ENCODE data around the gene ARAF.

The ARAF gene

DNA sequence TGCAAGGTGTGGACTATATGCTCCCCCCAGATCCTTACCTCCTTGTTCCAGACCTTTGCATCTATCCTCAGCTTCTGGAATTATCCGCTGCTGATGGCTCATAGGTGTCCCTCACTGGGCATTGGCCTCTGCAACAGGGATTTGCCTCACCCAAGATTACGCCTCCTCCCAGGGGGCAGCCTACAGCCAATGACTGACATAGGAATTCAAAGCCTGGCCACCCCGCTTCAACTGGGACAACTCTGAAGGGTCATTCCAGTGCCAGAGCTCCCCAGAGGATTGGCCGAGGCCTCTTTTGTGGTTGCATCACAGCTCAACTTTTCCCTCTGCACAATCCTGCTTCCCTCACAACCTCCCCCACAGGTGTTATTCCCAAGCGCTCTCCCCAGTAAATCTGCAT lies 53.6 kb downstream of the ARAF start:
- no peaks in the 10 kb centered on the region for H3K36me3 ChIP-seq (ENCODE audit: control insufficient read depth, insufficient read depth, low read length)
- no peak overlapping the region for H3K4me3 ChIP-seq (ENCODE audit: low read depth, low read length)
- peaks cover 3% of the 10 kb centered on the region for H3K27me3 ChIP-seq (ENCODE audit: control insufficient read depth, insufficient read depth, low read length)
- no peaks in the 10 kb centered on the region for H3K4me1 ChIP-seq (ENCODE audit: control insufficient read depth, insufficient read depth, low read length)
- no peak overlapping the region for H3K9ac ChIP-seq (ENCODE audit: low read depth, low read length)
- H3K9me3 ChIP-seq (ENCODE audit: control insufficient read depth, insufficient read depth, low read length): peaks cover 2% of the 10 kb centered on the region

DNA sequence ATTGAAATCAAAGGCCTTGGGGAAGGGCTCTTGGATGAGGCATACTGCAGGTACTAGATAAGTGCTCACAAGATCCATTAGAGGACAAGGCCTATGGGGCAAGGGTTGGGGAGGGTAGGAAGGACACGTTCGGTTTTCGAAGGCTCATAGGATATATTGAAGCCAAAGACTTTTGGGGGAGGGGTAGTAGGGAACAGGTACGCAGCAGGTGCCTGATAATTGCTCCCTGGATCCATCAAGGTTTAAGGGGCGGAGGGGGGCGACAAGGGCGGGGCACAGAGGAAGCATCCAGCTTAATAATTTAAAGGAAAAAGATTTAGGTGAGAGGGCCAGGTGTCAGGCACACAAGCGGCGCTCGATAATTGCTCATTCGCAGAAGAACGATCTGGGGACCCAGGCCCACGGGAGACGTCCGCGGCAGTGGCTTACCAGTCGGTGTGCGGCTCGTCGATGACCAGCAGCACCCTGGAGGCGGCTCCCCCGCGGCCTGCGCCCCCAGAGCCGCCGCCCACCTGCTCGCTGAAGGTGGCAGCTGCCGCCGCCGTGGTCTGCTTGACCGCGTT lies 58.0 kb downstream of the ARAF start:
- Histone ChIP-seq H3K27me3 (ENCODE audit: control insufficient read depth, insufficient read depth, low read length) (peaks cover 10% of the 10 kb centered on the region), H3K36me3 (ENCODE audit: control insufficient read depth, insufficient read depth, low read length) (no peaks in the 10 kb centered on the region), H3K4me1 (ENCODE audit: control insufficient read depth, insufficient read depth, low read length) (no peaks in the 10 kb centered on the region), H3K9me3 (ENCODE audit: control insufficient read depth, insufficient read depth, low read length) (peaks cover 2% of the 10 kb centered on the region), H3K4me3 (ENCODE audit: low read depth, low read length) (peak overlapping the region; percentile 46), H3K9ac (ENCODE audit: low read depth, low read length) (no peak overlapping the region)

DNA sequence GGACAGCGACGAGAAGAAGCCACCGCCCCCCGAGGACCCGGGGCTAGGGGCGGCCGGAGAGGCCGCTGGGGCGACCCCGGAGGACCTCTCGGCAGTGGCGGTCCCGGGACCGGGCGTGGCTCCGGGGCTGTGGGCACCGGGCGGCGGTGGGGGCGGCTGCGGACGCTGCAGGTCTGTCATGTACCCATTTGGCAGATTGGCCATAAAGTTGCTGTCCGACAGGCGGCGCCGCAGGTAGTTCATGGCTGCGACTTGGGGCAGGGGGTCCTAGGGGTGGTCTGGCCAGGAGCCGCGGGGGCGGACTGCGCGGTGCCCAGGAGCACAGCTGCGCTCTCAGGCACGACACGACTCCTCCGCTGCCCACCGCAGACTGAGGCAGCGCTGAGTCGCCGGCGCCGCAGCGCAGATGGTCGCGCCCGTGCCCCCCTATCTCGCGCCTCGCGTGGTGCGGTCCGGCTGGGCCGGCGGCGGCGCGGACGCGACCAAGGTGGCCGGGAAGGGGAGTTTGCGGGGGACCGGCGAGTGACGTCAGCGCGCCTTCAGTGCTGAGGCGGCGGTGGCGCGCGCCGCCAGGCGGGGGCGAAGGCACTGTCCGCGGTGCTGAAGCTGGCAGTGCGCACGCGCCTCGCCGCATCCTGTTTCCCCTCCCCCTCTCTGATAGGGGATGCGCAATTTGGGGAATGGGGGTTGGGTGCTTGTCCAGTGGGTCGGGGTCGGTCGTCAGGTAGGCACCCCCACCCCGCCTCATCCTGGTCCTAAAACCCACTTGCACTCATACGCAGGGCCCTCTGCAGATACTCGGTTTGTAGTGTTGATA lies 58.7 kb downstream of the ARAF start, which contains the start of gene SYN1:
Gene SYN1, minus strand, starts transcription at position 372 of the 817 bp plus-strand sequence. Its CDS starts 129 bp downstream, at position 243.
- Histone ChIP-seq H3K27me3 (ENCODE audit: control insufficient read depth, insufficient read depth, low read length) (peaks cover 10% of the 10 kb centered on the region), H3K4me1 (ENCODE audit: control insufficient read depth, insufficient read depth, low read length) (no peaks in the 10 kb centered on the region), H3K4me3 (ENCODE audit: low read depth, low read length) (peak within 1 kb of the TSS; percentile 49), H3K9ac (ENCODE audit: low read depth, low read length) (no peak within 1 kb of the TSS), H3K36me3 (ENCODE audit: control insufficient read depth, insufficient read depth, low read length) (no peaks in the 10 kb centered on the region), H3K9me3 (ENCODE audit: control insufficient read depth, insufficient read depth, low read length) (peaks cover 2% of the 10 kb centered on the region)

DNA sequence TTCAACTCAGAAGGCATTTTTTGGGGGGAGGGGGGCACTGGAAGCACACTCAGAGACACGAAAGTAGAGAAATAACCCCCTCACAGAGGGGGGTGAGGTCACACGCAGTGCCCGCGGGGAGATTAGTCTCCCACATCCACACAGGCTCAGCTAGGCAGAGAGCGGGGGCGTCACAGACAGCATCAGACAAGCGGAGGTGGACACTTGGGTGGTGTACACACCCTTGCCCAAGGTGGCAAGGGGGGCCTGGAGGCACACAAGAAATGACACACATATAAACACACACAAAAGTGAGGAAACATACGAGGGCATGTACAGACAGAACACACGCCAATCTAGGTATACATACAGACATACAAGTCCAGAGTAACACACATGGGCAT lies 59.3 kb downstream of the ARAF start:
- Histone ChIP-seq H3K36me3 (ENCODE audit: control insufficient read depth, insufficient read depth, low read length) (no peaks in the 10 kb centered on the region), H3K9me3 (ENCODE audit: control insufficient read depth, insufficient read depth, low read length) (peaks cover 2% of the 10 kb centered on the region), H3K4me1 (ENCODE audit: control insufficient read depth, insufficient read depth, low read length) (no peaks in the 10 kb centered on the region), H3K4me3 (ENCODE audit: low read depth, low read length) (peak overlapping the region; percentile 49), H3K27me3 (ENCODE audit: control insufficient read depth, insufficient read depth, low read length) (peaks cover 10% of the 10 kb centered on the region), H3K9ac (ENCODE audit: low read depth, low read length) (no peak overlapping the region)

Data from iPS-15b (cell line).